Thymus (tissue), 11 donors: ENCODE measurements around the gene MCRS1. TPM values are rescaled to one million over a fixed set of nuclear protein-coding genes. Genes with fewer than 3 reads are reported as not detected.

ENCODE experiments used
- DNase-seq, 9 donors: peaks; one replicate each; pipeline ENCODE4 v3.0.0-alpha.2; 2013; ENCODE audit warnings: low spot score in 9 of 9, low read depth in 6 of 9, missing footprints in 1 of 9
- H3K27ac ChIP-seq, 2 donors: one replicate each; pipeline ENCODE4 v1.5.1; 2013; ENCODE audit warnings: control low read depth in 1 of 2, low read depth in 1 of 2, low read length in 1 of 2, mild to moderate bottlenecking in 1 of 2, moderate library complexity in 1 of 2
- H3K27me3 ChIP-seq, 2 donors: one replicate each; pipeline ENCODE4 v1.5.1; 2013; ENCODE audit warnings: low read length in 1 of 2; ENCODE audit not compliant: control insufficient read depth in 2 of 2, insufficient read depth in 1 of 2
- H3K36me3 ChIP-seq, 2 donors: one replicate each; pipeline ENCODE4 v1.5.1; 2013; ENCODE audit warnings: low read length in 1 of 2, mild to moderate bottlenecking in 1 of 2, moderate library complexity in 1 of 2; ENCODE audit not compliant: control insufficient read depth in 2 of 2, insufficient read depth in 2 of 2
- H3K4me1 ChIP-seq, 2 donors: one replicate each; pipeline ENCODE4 v1.5.1; 2013; ENCODE audit warnings: low read length in 2 of 2; ENCODE audit not compliant: control insufficient read depth in 2 of 2, insufficient read depth in 2 of 2
- H3K4me3 ChIP-seq, 2 donors: one replicate each; pipeline ENCODE4 v1.5.1; 2013; ENCODE audit warnings: low read length in 2 of 2, control low read depth in 1 of 2, mild to moderate bottlenecking in 1 of 2
- H3K9me3 ChIP-seq, 2 donors: one replicate each; pipeline ENCODE4 v1.5.1; 2013; ENCODE audit warnings: low read length in 1 of 2, mild to moderate bottlenecking in 1 of 2; ENCODE audit not compliant: control insufficient read depth in 2 of 2, insufficient read depth in 1 of 2
- WGBS: extraction: QIAGEN DNeasy Blood & Tissue Kit; methylation state at CpG from one replicate; pipeline ENCODE4 v1.1.7; 2013; 5-methylcytosine and 5-hydroxymethylcytosine counted together
- polyA plus RNA-seq: library from polyadenylated mRNA; stranded (reverse); fragments of 200-250 nt; gene quantifications from one replicate; pipeline ENCODE4 v1.2.3, GENCODE V29; 2013
- total RNA-seq: library from RNA; stranded (reverse); fragments of 120-200 nt; gene quantifications from one replicate; pipeline ENCODE4 v1.2.4, GENCODE V29; 2013
- donor health status: healthy.

MCRS1 gene
- total and polyA plus RNA-seq, 2 donors, result 52.6 to 65.5 TPM

DNA sequence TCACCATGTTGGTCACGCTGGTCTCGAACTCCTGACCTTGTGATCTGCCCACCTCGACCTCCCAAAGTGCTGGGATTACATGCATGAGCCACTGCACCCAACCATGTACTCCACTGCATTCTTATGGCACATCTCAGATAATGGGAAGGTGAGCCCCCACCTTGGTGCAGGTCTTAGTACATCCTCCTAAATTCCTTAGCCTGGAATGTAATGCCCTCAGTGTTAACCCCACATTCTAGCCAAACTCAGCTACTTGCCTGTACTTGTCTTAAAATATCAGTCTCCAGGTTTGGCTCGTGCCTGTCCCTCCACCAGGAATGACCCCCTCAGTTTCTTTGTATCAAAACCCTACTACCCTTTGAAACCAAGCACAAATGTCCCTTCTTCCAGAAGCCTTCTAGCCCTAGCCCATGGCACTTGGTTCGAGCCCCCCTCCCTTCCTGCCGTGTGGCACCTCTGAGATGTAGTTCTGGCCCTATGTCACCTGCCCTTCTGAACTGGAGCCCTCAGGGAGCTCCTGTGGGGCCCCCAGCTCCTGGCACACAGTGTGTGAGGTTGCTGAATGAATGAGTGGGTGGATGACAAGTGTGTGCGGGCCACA, 20.8 kb downstream of the MCRS1 start:
- DNase-seq, result no peak
- H3K4me3 ChIP-seq, result no peak overlapping the region
- H3K9me3 ChIP-seq, result peaks cover 1 to 7% of the 10 kb centered on the region in 2 donors
- WGBS, result 84% methylated on average over 7 of the region's 7 CpGs
- no peak overlapping the region for H3K27ac ChIP-seq
- no peaks in the 10 kb centered on the region for H3K36me3 ChIP-seq
- H3K27me3 ChIP-seq, result peaks cover 11 to 98% of the 10 kb centered on the region in 2 donors
- H3K4me1 ChIP-seq, result peaks cover 8 to 38% of the 10 kb centered on the region in 2 donors

DNA sequence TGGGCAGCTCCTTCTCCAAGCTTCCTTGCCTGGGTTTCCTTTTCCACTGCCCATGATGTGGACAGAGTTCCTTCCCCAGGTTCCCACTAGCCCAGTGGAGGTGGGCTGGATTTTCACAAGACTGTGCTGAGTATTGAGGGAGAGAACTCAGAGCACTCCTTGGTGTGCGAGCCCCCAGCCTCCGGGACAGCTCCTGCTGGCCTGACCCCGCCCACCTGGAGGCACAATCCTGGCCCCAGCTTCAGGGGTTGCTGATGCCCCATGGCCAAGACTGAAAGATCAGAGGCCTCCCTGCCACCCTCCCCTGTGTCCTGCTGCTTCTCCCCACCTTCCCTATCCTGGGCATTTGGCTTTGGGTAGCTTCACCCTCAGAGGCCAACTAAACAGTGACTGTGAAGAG, 21.5 kb downstream of the MCRS1 start:
- Histone ChIP-seq H3K36me3 (no peaks in the 10 kb centered on the region), H3K27ac (no peak overlapping the region), H3K27me3 (peaks cover 11 to 99% of the 10 kb centered on the region in 2 donors), H3K9me3 (peaks cover 1 to 7% of the 10 kb centered on the region in 2 donors), H3K4me3 (no peak overlapping the region), H3K4me1 (peaks cover 8 to 39% of the 10 kb centered on the region in 2 donors)
- WGBS, result 89% methylated on average over 3 of the region's 3 CpGs
- no peak for DNase-seq

DNA sequence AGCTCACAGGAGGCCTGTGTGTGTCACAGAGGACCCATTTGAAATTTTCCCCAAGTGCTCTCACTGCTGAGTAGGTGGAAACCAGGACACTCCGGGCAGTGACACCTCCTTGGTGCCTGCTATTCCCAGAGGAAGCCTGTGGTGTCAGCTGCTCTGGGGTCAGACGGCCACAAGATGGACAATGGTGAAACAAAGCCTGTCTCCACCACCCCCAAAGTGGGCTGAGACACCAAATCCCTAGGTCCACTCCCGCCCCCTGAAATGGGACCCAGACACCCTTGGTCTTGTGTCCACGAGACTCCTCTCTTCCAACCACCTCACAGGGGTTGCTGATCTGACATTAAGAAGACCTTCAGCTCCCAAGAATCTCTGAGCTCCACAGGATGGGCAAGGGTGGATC, 22.1 kb downstream of the MCRS1 start:
- peaks cover 9 to 99% of the 10 kb centered on the region in 2 donors for H3K27me3 ChIP-seq
- no peak overlapping the region for H3K27ac ChIP-seq
- H3K4me1 ChIP-seq, result peaks cover 8 to 39% of the 10 kb centered on the region in 2 donors
- no peaks in the 10 kb centered on the region for H3K36me3 ChIP-seq
- 94% methylated on average over 4 of the region's 4 CpGs for WGBS
- peaks cover 1 to 7% of the 10 kb centered on the region in 2 donors for H3K9me3 ChIP-seq
- no peak for DNase-seq
- H3K4me3 ChIP-seq, result no peak overlapping the region

- H3K27ac ChIP-seq, result no peak overlapping the region
- 60% methylated on average over 39 of the region's 39 CpGs for WGBS
- no peak overlapping the region for H3K4me3 ChIP-seq
- DNase-seq, result no peak
- peaks cover 19 to 99% of the 10 kb centered on the region in 2 donors for H3K27me3 ChIP-seq
- peaks cover 13 to 47% of the 10 kb centered on the region in 2 donors for H3K4me1 ChIP-seq
- no peaks in the 10 kb centered on the region for H3K36me3 ChIP-seq
- H3K9me3 ChIP-seq, result peaks cover 0 to 10% of the 10 kb centered on the region in 2 donors
Measured at GRCh38 chr12:49543914-49544815, 23.8 kb downstream of the MCRS1 start.

- H3K9me3 ChIP-seq, result peaks cover 0 to 7% of the 10 kb centered on the region in 2 donors
- H3K4me3 ChIP-seq, result no peak overlapping the region
- H3K36me3 ChIP-seq, result no peaks in the 10 kb centered on the region
- peaks cover 8 to 43% of the 10 kb centered on the region in 2 donors for H3K4me1 ChIP-seq
- H3K27ac ChIP-seq, result no peak overlapping the region
- H3K27me3 ChIP-seq, result peaks cover 25 to 96% of the 10 kb centered on the region in 2 donors
- peak in 1 of 9 donors; percentile 43 for DNase-seq
- WGBS, result 77% methylated on average over 20 of the region's 20 CpGs
Measured at GRCh38 chr12:49543221-49543913, 24.6 kb downstream of the MCRS1 start.

DNA sequence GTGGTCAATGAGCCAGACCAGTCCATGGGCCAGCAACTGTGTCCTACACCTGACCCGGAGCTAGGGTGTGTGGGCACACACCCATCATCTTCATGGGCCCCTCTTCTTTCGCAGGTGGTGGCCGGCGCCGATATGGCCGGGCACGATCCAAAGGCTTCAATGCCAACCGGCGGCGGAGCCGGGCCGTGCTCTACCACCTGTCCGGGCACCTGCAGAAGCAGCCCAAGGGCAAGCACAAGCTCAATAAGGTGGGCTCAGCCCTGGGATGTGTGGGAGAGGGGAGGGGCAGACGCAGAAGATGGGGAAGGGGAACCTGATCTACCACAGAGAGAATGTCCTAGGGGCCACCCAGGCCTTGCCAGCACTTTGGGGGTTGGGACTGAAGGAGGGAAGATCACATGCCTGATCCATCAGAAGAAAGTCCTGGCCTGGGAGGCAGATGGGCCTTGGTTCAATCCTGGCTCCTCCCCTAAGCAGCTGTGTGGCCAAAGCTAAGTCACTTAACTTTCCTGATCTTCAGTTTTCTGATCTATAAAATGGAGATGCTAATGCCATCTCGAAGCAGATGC, 25.3 kb downstream of the MCRS1 start:
- Histone ChIP-seq H3K27ac (no peak overlapping the region), H3K27me3 (peaks cover 32 to 96% of the 10 kb centered on the region in 2 donors), H3K4me3 (no peak overlapping the region), H3K4me1 (peaks cover 11 to 46% of the 10 kb centered on the region in 2 donors), H3K36me3 (no peaks in the 10 kb centered on the region), H3K9me3 (peaks cover 0 to 7% of the 10 kb centered on the region in 2 donors)
- no peak for DNase-seq
- 97% methylated on average over 15 of the region's 15 CpGs for WGBS

DNA sequence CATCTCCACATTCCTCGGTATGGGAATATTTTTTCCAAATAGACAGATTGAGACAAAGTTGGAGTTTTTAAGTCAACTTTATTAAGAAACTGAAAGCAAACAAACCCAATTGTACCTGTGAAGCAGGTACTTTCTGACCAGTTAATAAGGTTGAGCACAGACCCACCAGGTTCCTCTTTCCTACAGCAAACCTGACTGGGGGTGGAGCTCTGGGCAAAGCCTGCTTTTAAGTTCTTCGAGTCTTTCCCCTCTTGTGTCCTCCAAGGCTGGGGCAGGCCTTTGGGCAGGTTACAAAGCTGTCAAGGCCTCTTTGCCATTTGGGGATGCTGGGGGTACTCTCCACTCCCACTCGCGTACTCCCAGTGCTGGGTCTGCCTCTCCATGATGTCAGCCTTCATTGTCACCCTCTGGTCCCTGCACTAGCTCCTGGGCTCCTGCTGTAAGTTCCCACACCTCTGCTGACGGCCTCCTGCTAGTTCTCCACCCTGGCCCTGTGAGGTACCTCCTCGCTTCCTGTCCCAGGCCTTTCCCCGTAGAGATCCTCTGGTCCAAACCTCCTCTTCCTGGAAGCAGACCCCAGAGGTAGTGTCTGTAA, 25.9 kb downstream of the MCRS1 start:
- 89% methylated on average over 7 of the region's 7 CpGs for WGBS
- Histone ChIP-seq H3K27me3 (peaks cover 37 to 96% of the 10 kb centered on the region in 2 donors), H3K4me3 (no peak overlapping the region)

DNA sequence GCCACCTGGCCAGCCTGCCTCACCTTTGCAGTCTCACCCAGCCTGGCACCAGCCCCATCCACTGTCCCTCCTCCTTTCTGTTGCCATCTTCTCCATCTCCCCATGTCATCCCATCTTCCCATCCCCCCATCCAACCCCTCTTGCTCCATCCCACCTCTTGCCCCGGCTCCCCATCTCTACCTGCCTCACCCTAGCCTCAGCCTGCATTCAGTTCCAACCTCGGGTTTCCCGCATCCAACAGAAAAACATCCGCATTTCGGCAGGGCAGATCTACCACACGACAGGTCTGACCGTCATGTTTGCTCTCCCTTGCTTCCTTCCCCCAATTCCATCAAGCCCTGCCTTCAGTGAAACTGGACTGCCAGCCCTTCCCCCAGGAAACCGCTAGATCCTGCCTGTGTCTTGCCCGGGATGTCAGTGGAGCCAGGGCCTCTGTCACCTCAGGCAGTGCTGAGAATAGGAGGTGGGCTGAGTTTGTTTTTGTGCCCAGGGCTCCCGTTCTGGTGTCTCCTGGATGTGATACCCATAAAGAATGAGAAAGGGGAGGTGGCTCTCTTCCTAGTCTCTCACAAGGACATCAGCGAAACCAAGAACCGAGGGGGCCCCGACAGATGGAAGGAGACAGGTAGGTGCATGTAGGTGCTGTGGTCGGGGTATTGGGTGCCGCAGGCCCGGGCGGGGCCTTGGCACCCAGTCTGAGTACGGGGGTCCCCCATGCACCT, 26.6 kb downstream of the MCRS1 start:
- Histone ChIP-seq H3K36me3 (no peaks in the 10 kb centered on the region), H3K27me3 (peaks cover 40 to 97% of the 10 kb centered on the region in 2 donors), H3K4me1 (peaks cover 13 to 51% of the 10 kb centered on the region in 2 donors), H3K9me3 (peaks cover 0 to 7% of the 10 kb centered on the region in 2 donors), H3K4me3 (no peak overlapping the region), H3K27ac (no peak overlapping the region)
- DNase-seq, result no peak
- WGBS, result 96% methylated on average over 18 of the region's 18 CpGs

More for the DNA sequence above, 25.9 kb downstream of the MCRS1 start:
- no peak for DNase-seq
- Histone ChIP-seq H3K4me1 (peaks cover 13 to 51% of the 10 kb centered on the region in 2 donors), H3K9me3 (peaks cover 0 to 7% of the 10 kb centered on the region in 2 donors), H3K27ac (no peak overlapping the region), H3K36me3 (no peaks in the 10 kb centered on the region)
